Neural cell (in vitro differentiated cells): ENCODE measurements around the gene PLXDC1. TPM values are rescaled to one million over a fixed set of nuclear protein-coding genes. Genes with fewer than 3 reads are reported as not detected.

Experiments
- H2AFZ ChIP-seq: fragments of 200-600, 300-800 bp; sonication (generic), shearing (Covaris generic); 2 replicates; pipeline ENCODE4 v1.6.0; 2014; ENCODE audit warnings: low read depth, mild to moderate bottlenecking, antibody characterized with exemption, low read length, moderate library complexity
- H3F3A ChIP-seq: fragments of 200-600 bp; shearing (Covaris generic); 2 replicates; pipeline ENCODE4 v1.6.1; 2016; ENCODE audit warnings: mild to moderate bottlenecking, moderate library complexity, mixed read lengths, antibody characterized with exemption, low read length; ENCODE audit not compliant: insufficient read depth, poor library complexity, severe bottlenecking
- H3K27ac ChIP-seq: fragments of 200-600, 300-800 bp; sonication (generic), shearing (Covaris generic); 2 replicates; pipeline ENCODE4 v1.5.1; 2014; ENCODE audit warnings: mild to moderate bottlenecking, low read length, moderate library complexity
- H3K27me3 ChIP-seq: fragments of 300-800, 200-600 bp; sonication (generic), shearing (Covaris generic); 2 replicates; pipeline ENCODE4 v1.6.0; 2014; ENCODE audit warnings: mild to moderate bottlenecking, low read depth, low read length, moderate library complexity; ENCODE audit not compliant: insufficient read depth
- H3K36me3 ChIP-seq: fragments of 300-800, 200-600 bp; sonication (generic), shearing (Covaris generic); 2 replicates; pipeline ENCODE4 v1.5.1; 2014; ENCODE audit warnings: mild to moderate bottlenecking, antibody characterized with exemption, low read length, moderate library complexity; ENCODE audit not compliant: insufficient read depth
- H3K4me2 ChIP-seq: fragments of 300-800, 200-600 bp; sonication (generic), shearing (Covaris generic); 2 replicates; pipeline ENCODE4 v1.6.0; 2014; ENCODE audit warnings: mild to moderate bottlenecking, low read length
- H3K4me3 ChIP-seq: fragments of 300-800, 200-600 bp; sonication (generic), shearing (Covaris generic); 2 replicates; pipeline ENCODE4 v1.5.1; 2014; ENCODE audit warnings: mild to moderate bottlenecking, low read length, moderate library complexity
- H3K79me2 ChIP-seq: fragments of 200-600 bp; shearing (Covaris generic); replicated peaks from 2 replicates; pipeline ENCODE4 v1.6.0; 2014; ENCODE audit warnings: mild to moderate bottlenecking, low read length, moderate library complexity; ENCODE audit not compliant: insufficient read depth
- H3K9ac ChIP-seq: fragments of 300-800, 200-600 bp; sonication (generic), shearing (Covaris generic); 2 replicates; pipeline ENCODE4 v1.6.1; 2016; ENCODE audit warnings: mild to moderate bottlenecking, low read length, mixed read lengths
- H3K9me2 ChIP-seq: fragments of 200-600 bp; shearing (Covaris generic); 2 replicates; pipeline ENCODE4 v1.6.1; 2016; ENCODE audit warnings: mild to moderate bottlenecking, low read length, mixed read lengths; ENCODE audit not compliant: insufficient read depth
- H3K9me3 ChIP-seq: fragments of 200-600, 300-800 bp; sonication (generic), shearing (Covaris generic); 2 replicates; pipeline ENCODE4 v1.6.1; 2016; ENCODE audit warnings: mild to moderate bottlenecking, mixed run types, low read length, moderate library complexity, mixed read lengths
- H4K20me1 ChIP-seq: fragments of 200-600 bp; shearing (Covaris generic); 2 replicates; pipeline ENCODE4 v1.6.1; 2016; ENCODE audit warnings: mild to moderate bottlenecking, mixed run types; ENCODE audit not compliant: insufficient read depth
- EP300 ChIP-seq: fragments of 450-650 bp; conservative IDR thresholded peaks from 2 replicates; pipeline ENCODE4 v1.6.1; 2014; ENCODE audit warnings: antibody characterized with exemption, mild to moderate bottlenecking, moderate library complexity; ENCODE audit not compliant: poor library complexity, severe bottlenecking
- EZH2 ChIP-seq: fragments of 200-600, 300-800 bp; shearing (Covaris generic), sonication (generic); IDR thresholded peaks from 2 replicates; pipeline ENCODE4 v1.6.1; 2014; ENCODE audit warnings: antibody characterized with exemption, low read length, borderline replicate concordance, mild to moderate bottlenecking; ENCODE audit not compliant: insufficient read depth, poor library complexity, severe bottlenecking
- MXI1 ChIP-seq: fragments of 450-650 bp; conservative IDR thresholded peaks from 2 replicates; pipeline ENCODE4 v1.6.1; 2014; ENCODE audit warnings: antibody characterized with exemption, mild to moderate bottlenecking; ENCODE audit not compliant: poor library complexity, severe bottlenecking
- POLR2AphosphoS5 ChIP-seq: IDR thresholded peaks from 2 replicates; pipeline ENCODE4 v1.6.1; 2012
- RAD21 ChIP-seq: fragments of 450-650 bp; conservative IDR thresholded peaks from 2 replicates; pipeline ENCODE4 v1.6.1; 2014; ENCODE audit warnings: antibody characterized with exemption, mild to moderate bottlenecking, moderate library complexity
- SMC3 ChIP-seq: fragments of 450-650 bp; conservative IDR thresholded peaks from 2 replicates; pipeline ENCODE4 v1.6.1; 2014; ENCODE audit warnings: antibody characterized with exemption, mild to moderate bottlenecking, moderate library complexity; ENCODE audit not compliant: poor library complexity
- TAF1 ChIP-seq: IDR thresholded peaks from 2 replicates; pipeline ENCODE4 v1.6.1; 2012; ENCODE audit warnings: low read depth
- polyA plus RNA-seq: library from polyadenylated mRNA; depleted of rRNA; stranded (reverse); fragments of >200 nt; gene quantifications from 2 replicates; pipeline ENCODE4 v1.2.3, GENCODE V29; 2014
- TF ChIP-seq, protein P1 (sequence below): fragments of 450-650 bp; IDR thresholded peaks from 2 replicates; pipeline ENCODE4 v1.5.1; 2014; ENCODE audit warnings: antibody characterized with exemption, mild to moderate bottlenecking, moderate library complexity; ENCODE audit not compliant: poor library complexity, severe bottlenecking
- TF ChIP-seq, protein P2 (sequence below): IDR thresholded peaks from 2 replicates; pipeline ENCODE4 v1.6.1; 2012; ENCODE audit warnings: borderline replicate concordance

PLXDC1 gene
- polyA plus RNA-seq, 1 donor from 2014 or later, result 10.0 TPM

DNA sequence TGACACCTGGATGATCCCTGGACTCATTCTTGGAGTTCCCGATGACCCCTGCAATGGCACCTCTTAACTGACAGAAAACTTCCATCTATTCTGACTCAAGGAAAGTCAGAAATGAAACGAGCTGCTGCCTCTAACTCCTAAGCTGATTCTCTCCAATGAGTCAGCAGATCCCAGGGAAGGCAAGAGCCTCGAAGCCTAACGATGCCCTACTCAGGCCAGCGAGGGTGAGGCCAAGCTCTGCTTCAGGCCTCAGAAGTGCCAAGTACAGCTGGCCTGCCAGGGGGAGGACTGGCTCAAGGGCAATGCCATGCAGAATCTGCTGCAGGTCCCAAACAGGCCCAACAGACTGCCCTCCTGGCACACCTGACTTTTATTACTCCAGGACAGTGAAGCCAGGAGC lies 36.3 kb downstream of the PLXDC1 start:
- TF ChIP-seq POLR2AphosphoS5 (no peak), MXI1 (no peak), SMC3 (no peak), EP300 (no peak), EZH2 (no peak), RAD21 (no peak), TAF1 (no peak)
- TF ChIP-seq, protein P1, sequence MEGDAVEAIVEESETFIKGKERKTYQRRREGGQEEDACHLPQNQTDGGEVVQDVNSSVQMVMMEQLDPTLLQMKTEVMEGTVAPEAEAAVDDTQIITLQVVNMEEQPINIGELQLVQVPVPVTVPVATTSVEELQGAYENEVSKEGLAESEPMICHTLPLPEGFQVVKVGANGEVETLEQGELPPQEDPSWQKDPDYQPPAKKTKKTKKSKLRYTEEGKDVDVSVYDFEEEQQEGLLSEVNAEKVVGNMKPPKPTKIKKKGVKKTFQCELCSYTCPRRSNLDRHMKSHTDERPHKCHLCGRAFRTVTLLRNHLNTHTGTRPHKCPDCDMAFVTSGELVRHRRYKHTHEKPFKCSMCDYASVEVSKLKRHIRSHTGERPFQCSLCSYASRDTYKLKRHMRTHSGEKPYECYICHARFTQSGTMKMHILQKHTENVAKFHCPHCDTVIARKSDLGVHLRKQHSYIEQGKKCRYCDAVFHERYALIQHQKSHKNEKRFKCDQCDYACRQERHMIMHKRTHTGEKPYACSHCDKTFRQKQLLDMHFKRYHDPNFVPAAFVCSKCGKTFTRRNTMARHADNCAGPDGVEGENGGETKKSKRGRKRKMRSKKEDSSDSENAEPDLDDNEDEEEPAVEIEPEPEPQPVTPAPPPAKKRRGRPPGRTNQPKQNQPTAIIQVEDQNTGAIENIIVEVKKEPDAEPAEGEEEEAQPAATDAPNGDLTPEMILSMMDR, result no peak
- TF ChIP-seq, protein P2, sequence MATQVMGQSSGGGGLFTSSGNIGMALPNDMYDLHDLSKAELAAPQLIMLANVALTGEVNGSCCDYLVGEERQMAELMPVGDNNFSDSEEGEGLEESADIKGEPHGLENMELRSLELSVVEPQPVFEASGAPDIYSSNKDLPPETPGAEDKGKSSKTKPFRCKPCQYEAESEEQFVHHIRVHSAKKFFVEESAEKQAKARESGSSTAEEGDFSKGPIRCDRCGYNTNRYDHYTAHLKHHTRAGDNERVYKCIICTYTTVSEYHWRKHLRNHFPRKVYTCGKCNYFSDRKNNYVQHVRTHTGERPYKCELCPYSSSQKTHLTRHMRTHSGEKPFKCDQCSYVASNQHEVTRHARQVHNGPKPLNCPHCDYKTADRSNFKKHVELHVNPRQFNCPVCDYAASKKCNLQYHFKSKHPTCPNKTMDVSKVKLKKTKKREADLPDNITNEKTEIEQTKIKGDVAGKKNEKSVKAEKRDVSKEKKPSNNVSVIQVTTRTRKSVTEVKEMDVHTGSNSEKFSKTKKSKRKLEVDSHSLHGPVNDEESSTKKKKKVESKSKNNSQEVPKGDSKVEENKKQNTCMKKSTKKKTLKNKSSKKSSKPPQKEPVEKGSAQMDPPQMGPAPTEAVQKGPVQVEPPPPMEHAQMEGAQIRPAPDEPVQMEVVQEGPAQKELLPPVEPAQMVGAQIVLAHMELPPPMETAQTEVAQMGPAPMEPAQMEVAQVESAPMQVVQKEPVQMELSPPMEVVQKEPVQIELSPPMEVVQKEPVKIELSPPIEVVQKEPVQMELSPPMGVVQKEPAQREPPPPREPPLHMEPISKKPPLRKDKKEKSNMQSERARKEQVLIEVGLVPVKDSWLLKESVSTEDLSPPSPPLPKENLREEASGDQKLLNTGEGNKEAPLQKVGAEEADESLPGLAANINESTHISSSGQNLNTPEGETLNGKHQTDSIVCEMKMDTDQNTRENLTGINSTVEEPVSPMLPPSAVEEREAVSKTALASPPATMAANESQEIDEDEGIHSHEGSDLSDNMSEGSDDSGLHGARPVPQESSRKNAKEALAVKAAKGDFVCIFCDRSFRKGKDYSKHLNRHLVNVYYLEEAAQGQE, result no peak
- Histone ChIP-seq H3K36me3 (no peaks in the 10 kb centered on the region), H3K9me3 (no peaks in the 10 kb centered on the region), H3F3A (no peaks in the 10 kb centered on the region), H3K27ac (no peak overlapping the region), H3K27me3 (no peaks in the 10 kb centered on the region), H3K9me2 (no peaks in the 10 kb centered on the region), H4K20me1 (no peaks in the 10 kb centered on the region), H3K79me2 (no peaks in the 10 kb centered on the region), H3K4me3 (no peak overlapping the region), H3K9ac (no peak overlapping the region), H2AFZ (no peak overlapping the region), H3K4me2 (no peak overlapping the region)

GRCh38 chr17:39114723-39115122 lies 36.7 kb downstream of the PLXDC1 start:
- H3K4me3 ChIP-seq, result no peak overlapping the region
- H3K9me2 ChIP-seq, result no peaks in the 10 kb centered on the region
- no peak overlapping the region for H3K9ac ChIP-seq
- no peaks in the 10 kb centered on the region for H3F3A ChIP-seq
- TF ChIP-seq POLR2AphosphoS5 (no peak), EP300 (no peak), SMC3 (no peak), TAF1 (no peak), MXI1 (no peak), RAD21 (no peak), EZH2 (no peak)
- TF ChIP-seq, protein P2, result no peak
- TF ChIP-seq, protein P1, result no peak
- no peaks in the 10 kb centered on the region for H4K20me1 ChIP-seq
- no peak overlapping the region for H3K4me2 ChIP-seq
- no peaks in the 10 kb centered on the region for H3K36me3 ChIP-seq
- no peak overlapping the region for H2AFZ ChIP-seq
- H3K9me3 ChIP-seq, result no peaks in the 10 kb centered on the region
- no peak overlapping the region for H3K27ac ChIP-seq
- H3K27me3 ChIP-seq, result no peaks in the 10 kb centered on the region
- H3K79me2 ChIP-seq, result no peaks in the 10 kb centered on the region
